Parathyroid adenoma (tissue), 2 donors: ENCODE data around the gene SLC7A14.

Source experiments
- H2AFZ ChIP-seq: fragments of 300-600 bp; sonication (generic); one replicate; pipeline ENCODE4 v1.7.0; 2017; ENCODE audit warnings: antibody characterized with exemption, mild to moderate bottlenecking
- H3K27ac ChIP-seq: fragments of 300-600 bp; sonication (generic); one replicate; pipeline ENCODE4 v1.7.0; 2017
- H3K27me3 ChIP-seq: fragments of 300-600 bp; sonication (generic); one replicate; pipeline ENCODE4 v1.7.0; 2017; ENCODE audit warnings: low read length; ENCODE audit not compliant: control insufficient read depth, insufficient read depth
- H3K36me3 ChIP-seq: fragments of 300-600 bp; sonication (generic); one replicate; pipeline ENCODE4 v1.7.0; 2017; ENCODE audit warnings: low read length; ENCODE audit not compliant: control insufficient read depth, insufficient read depth
- H3K4me1 ChIP-seq: fragments of 300-600 bp; sonication (generic); one replicate; pipeline ENCODE4 v1.7.0; 2017; ENCODE audit warnings: control low read depth
- H3K4me2 ChIP-seq: fragments of 300-600 bp; sonication (generic); one replicate; pipeline ENCODE4 v1.7.0; 2017; ENCODE audit warnings: low read length
- H3K4me3 ChIP-seq: fragments of 300-600 bp; sonication (generic); one replicate; pipeline ENCODE4 v1.7.0; 2017; ENCODE audit warnings: low read depth, low read length
- H3K79me2 ChIP-seq: fragments of 300-600 bp; sonication (generic); one replicate; pipeline ENCODE4 v1.7.0; 2017; ENCODE audit warnings: control low read depth
- H3K9ac ChIP-seq: fragments of 300-600 bp; sonication (generic); one replicate; pipeline ENCODE4 v1.7.0; 2017; ENCODE audit warnings: mild to moderate bottlenecking
- H3K9me3 ChIP-seq: fragments of 300-600 bp; sonication (generic); one replicate; pipeline ENCODE4 v1.7.0; 2017; ENCODE audit warnings: low read length; ENCODE audit not compliant: control insufficient read depth
- CTCF ChIP-seq: fragments of 300-600 bp; sonication (generic); IDR thresholded peaks from one replicate; pipeline ENCODE4 v1.7.0; 2017; ENCODE audit warnings: antibody characterized with exemption, mild to moderate bottlenecking
- donor health status: primary hyperparathyroidism.

Gene SLC7A14

GRCh38 chr3:170513642-170514041, 72.2 kb downstream of the SLC7A14 start:
- no peaks in the 10 kb centered on the region for H3K4me1 ChIP-seq
- no peak overlapping the region for H2AFZ ChIP-seq
- no peak overlapping the region for H3K9ac ChIP-seq
- no peaks in the 10 kb centered on the region for H3K79me2 ChIP-seq
- no peak overlapping the region for H3K27ac ChIP-seq
- TF ChIP-seq CTCF: no peak
- H3K4me2 ChIP-seq: no peak overlapping the region
- no peak overlapping the region for H3K4me3 ChIP-seq
- H3K27me3 ChIP-seq: no peaks in the 10 kb centered on the region
- no peaks in the 10 kb centered on the region for H3K36me3 ChIP-seq
- no peaks in the 10 kb centered on the region for H3K9me3 ChIP-seq

- Histone ChIP-seq H3K79me2 (no peaks in the 10 kb centered on the region), H3K4me2 (no peak overlapping the region), H3K4me1 (no peaks in the 10 kb centered on the region), H3K27me3 (no peaks in the 10 kb centered on the region), H3K36me3 (no peaks in the 10 kb centered on the region), H3K27ac (no peak overlapping the region), H3K4me3 (no peak overlapping the region), H3K9me3 (no peaks in the 10 kb centered on the region), H3K9ac (no peak overlapping the region), H2AFZ (no peak overlapping the region)
- TF ChIP-seq CTCF: no peak
These were observed 74.5 kb downstream of the SLC7A14 start for GRCh38 chr3:170511371-170511770.

- H3K9me3 ChIP-seq: no peaks in the 10 kb centered on the region
- no peak overlapping the region for H3K4me3 ChIP-seq
- H2AFZ ChIP-seq: no peak overlapping the region
- no peak overlapping the region for H3K27ac ChIP-seq
- H3K27me3 ChIP-seq: no peaks in the 10 kb centered on the region
- no peak overlapping the region for H3K9ac ChIP-seq
- H3K79me2 ChIP-seq: no peaks in the 10 kb centered on the region
- H3K4me1 ChIP-seq: no peaks in the 10 kb centered on the region
- H3K4me2 ChIP-seq: no peak overlapping the region
- no peaks in the 10 kb centered on the region for H3K36me3 ChIP-seq
- no peak for TF ChIP-seq CTCF
These were observed 77.0 kb downstream of the SLC7A14 start for GRCh38 chr3:170508839-170509238.

- Histone ChIP-seq H3K4me3 (no peak overlapping the region), H3K36me3 (no peaks in the 10 kb centered on the region), H3K9ac (no peak overlapping the region), H3K79me2 (no peaks in the 10 kb centered on the region), H3K27me3 (no peaks in the 10 kb centered on the region), H3K4me2 (no peak overlapping the region), H3K4me1 (no peaks in the 10 kb centered on the region), H3K9me3 (no peaks in the 10 kb centered on the region), H3K27ac (no peak overlapping the region), H2AFZ (no peak overlapping the region)
- TF ChIP-seq CTCF: no peak
These were observed 77.6 kb downstream of the SLC7A14 start for GRCh38 chr3:170508291-170508690.

- H3K9me3 ChIP-seq: no peaks in the 10 kb centered on the region
- no peaks in the 10 kb centered on the region for H3K27me3 ChIP-seq
- no peak overlapping the region for H3K4me2 ChIP-seq
- no peaks in the 10 kb centered on the region for H3K79me2 ChIP-seq
- no peak overlapping the region for H3K9ac ChIP-seq
- H2AFZ ChIP-seq: no peak overlapping the region
- TF ChIP-seq CTCF: no peak
- no peak overlapping the region for H3K4me3 ChIP-seq
- no peaks in the 10 kb centered on the region for H3K36me3 ChIP-seq
- H3K4me1 ChIP-seq: no peaks in the 10 kb centered on the region
- H3K27ac ChIP-seq: no peak overlapping the region
These were observed 78.8 kb downstream of the SLC7A14 start for GRCh38 chr3:170507063-170507462.
